Spleen (tissue), 7 donors: Measurements from ENCODE around the gene PRMT2.

Experiments
- CTCF ChIP-seq, 11 experiments: fragments of 200-600 bp in 7 of 11; fragments of 450-650 bp in 4 of 11; sonication (generic) in 4 of 11; IDR thresholded peaks in 8 of 11; conservative IDR thresholded peaks in 3 of 11; 1 replicate in 7 of 11; 2 replicates in 4 of 11; pipeline versions ENCODE4 v1.4.0 to v1.8.0; 2016 to 2021; ENCODE audit warnings: antibody characterized with exemption in 11 of 11, inconsistent platforms in 4 of 11, mild to moderate bottlenecking in 1 of 11
- POLR2A ChIP-seq, 3 donors: fragments of 450-650 bp; IDR thresholded peaks; one replicate each; pipeline ENCODE4 v1.5.1; 2017; ENCODE audit warnings: antibody characterized with exemption in 3 of 3, mild to moderate bottlenecking in 1 of 3
- donor health status: DM: no; HTN: no; CAD: no; lungs with moderate emphysema.
- donor health status: DM: no; HTN: no; CAD: no.
- donor health status: DM: no; HTN: no; CAD: no.

- no peak for TF ChIP-seq CTCF (IDR thresholded peaks at IDR 0.05 in 8 of 11, conservative IDR thresholded peaks at IDR 0.05 in 3 of 11)
- no peak for TF ChIP-seq POLR2A (IDR thresholded peaks at IDR 0.05)
Measured at GRCh38 chr21:46675595-46676280, 40.3 kb downstream of the PRMT2 start.
